B cell (primary cell): ENCODE measurements around the gene CECR2.

Experiments used
- CTCF ChIP-seq: fragments of 200-600 bp; IDR thresholded peaks from one replicate; pipeline ENCODE4 v1.8.0; 2022; ENCODE audit warnings: antibody characterized with exemption, mild to moderate bottlenecking
- EZH2 ChIP-seq: IDR thresholded peaks from 2 replicates; pipeline ENCODE4 v1.6.1; 2012; ENCODE audit warnings: borderline replicate concordance, low read depth, mild to moderate bottlenecking, moderate library complexity, low read length; ENCODE audit not compliant: insufficient read depth, poor library complexity, severe bottlenecking

- TF ChIP-seq CTCF (no peak), EZH2 (no peak)
Observed at GRCh38 chr22:17319546-17319945, 49.7 kb upstream of the CECR2 start.
